H1 (cell line): Measurements from ENCODE around the gene TSEN34. TPM values are rescaled to one million over a fixed set of nuclear protein-coding genes. Genes with fewer than 3 reads are reported as not detected.
"Not testable (repeated sequence)": the region's sequence is repeated elsewhere in the genome, so short reads cannot be mapped to it uniquely, and the experiment has no call there.

Experiments
- CTCF ChIA-PET: fragments of 300-600 bp; sonication (Branson Sonifier 250); formaldehyde crosslinking; loops from one replicate; lab custom pipeline; 2021; ENCODE audit not compliant: partially characterized antibody; lab: Charles Lee
- POLR2A ChIA-PET: fragments of 300-600 bp; sonication (Branson Sonifier 250); formaldehyde crosslinking; loops from one replicate; lab custom pipeline; 2021; ENCODE audit warnings: inconsistent platforms; ENCODE audit not compliant: partially characterized antibody; lab: Charles Lee
- DNase-seq, 2 experiments: peaks; one replicate each; pipeline versions ENCODE4 v3.0.0 to v3.0.0-alpha.2; 2010 to 2022; ENCODE audit warnings: low spot score in 2 of 2, low read depth in 1 of 2, mixed read lengths in 1 of 2
- FAIRE-seq: peaks from 2 replicates; lab custom pipeline; 2011; peaks lifted over from hg19 to GRCh38; lab: Jason Lieb, UNC
- H2AFZ ChIP-seq: 2 replicates; pipeline ENCODE4 v1.8.1; 2012; ENCODE audit warnings: low read length, inconsistent platforms
- H2AK5ac ChIP-seq: 2 replicates; pipeline ENCODE4 v1.6.1; 2013; ENCODE audit warnings: low read depth, low read length
- H2BK120ac ChIP-seq: replicated peaks from 2 replicates; pipeline ENCODE3; 2013; ENCODE audit warnings: low read depth, low read length, inconsistent platforms
- H2BK12ac ChIP-seq: 2 replicates; pipeline ENCODE4 v1.6.1; 2013; ENCODE audit warnings: low read depth, low read length
- H2BK15ac ChIP-seq: 2 replicates; pipeline ENCODE4 v1.6.1; 2013; ENCODE audit warnings: low read length
- H2BK20ac ChIP-seq: 2 replicates; pipeline ENCODE4 v1.6.1; 2013; ENCODE audit warnings: low read length
- H2BK5ac ChIP-seq: 2 replicates; pipeline ENCODE4 v1.6.1; 2013; ENCODE audit warnings: low read depth, low read length
- H3K14ac ChIP-seq: 2 replicates; pipeline ENCODE4 v1.6.1; 2013; ENCODE audit warnings: inconsistent platforms; ENCODE audit not compliant: insufficient read length
- H3K18ac ChIP-seq: 2 replicates; pipeline ENCODE4 v1.6.1; 2013; ENCODE audit warnings: low read length; ENCODE audit errors: extremely low read depth
- H3K23ac ChIP-seq: 2 replicates; pipeline ENCODE4 v1.6.1; 2013; ENCODE audit warnings: inconsistent platforms; ENCODE audit not compliant: insufficient read length
- H3K23me2 ChIP-seq: 2 replicates; pipeline ENCODE4 v1.6.1; 2013; ENCODE audit warnings: low read depth, low read length
- H3K27ac ChIP-seq: 2 replicates; pipeline ENCODE4 v1.6.1; 2011; ENCODE audit warnings: low read depth, low read length, inconsistent platforms
- H3K27me3 ChIP-seq, 4 experiments: replicated peaks in 1 of 4; 1 replicate in 1 of 4; 2 replicates in 3 of 4; pipeline versions ENCODE4 v1.6.1 to v1.8.1; 2011 to 2013; ENCODE audit warnings: low read length in 3 of 4, mild to moderate bottlenecking in 3 of 4, inconsistent platforms in 2 of 4, mixed read lengths in 2 of 4, moderate library complexity in 1 of 4; ENCODE audit not compliant: control insufficient read depth in 3 of 4, insufficient read depth in 3 of 4; ENCODE audit errors: extremely low read depth in 1 of 4
- H3K36me3 ChIP-seq, 4 experiments: 2 replicates each; pipeline versions ENCODE4 v1.6.1 to v1.8.1; 2011 to 2013; ENCODE audit warnings: mild to moderate bottlenecking in 4 of 4, low read length in 3 of 4, moderate library complexity in 2 of 4, control low read depth in 1 of 4, inconsistent platforms in 1 of 4; ENCODE audit not compliant: insufficient read depth in 4 of 4, control insufficient read depth in 2 of 4
- H3K4ac ChIP-seq: replicated peaks from 2 replicates; pipeline ENCODE3; 2013; ENCODE audit warnings: low read length, low read depth, mixed read lengths, inconsistent platforms; ENCODE audit not compliant: insufficient read length
- H3K4me1 ChIP-seq, 4 experiments: replicated peaks in 1 of 4; 1 replicate in 1 of 4; 2 replicates in 3 of 4; pipeline versions ENCODE4 v1.6.1 to v1.8.1; 2011 to 2013; ENCODE audit warnings: low read length in 3 of 4, inconsistent platforms in 2 of 4, mixed read lengths in 1 of 4; ENCODE audit not compliant: insufficient read depth in 4 of 4, control insufficient read depth in 3 of 4
- H3K4me2 ChIP-seq, 2 experiments: 2 replicates each; pipeline versions ENCODE4 v1.6.1 to v1.8.1; 2011 to 2013; ENCODE audit warnings: low read depth in 2 of 2, low read length in 2 of 2, control low read depth in 1 of 2, inconsistent platforms in 1 of 2, mild to moderate bottlenecking in 1 of 2; ENCODE audit not compliant: insufficient read depth in 1 of 2
- H3K4me3 ChIP-seq, 4 experiments: fragments of 200-600, 300-600 bp in 1 of 4; sonication (generic), shearing (Covaris generic), sonication (Bioruptor Twin) in 1 of 4; 2 replicates each; pipeline versions ENCODE4 v1.5.1 to v1.8.1; 2011 to 2016; ENCODE audit warnings: low read length in 4 of 4, low read depth in 3 of 4, control low read depth in 2 of 4, inconsistent platforms in 2 of 4, mild to moderate bottlenecking in 2 of 4, mixed read lengths in 1 of 4, moderate library complexity in 1 of 4; ENCODE audit not compliant: insufficient read depth in 2 of 4; ENCODE audit errors: extremely low read depth in 1 of 4
- H3K56ac ChIP-seq: replicated peaks from 2 replicates; pipeline ENCODE3; 2013; ENCODE audit warnings: low read depth, mild to moderate bottlenecking, mixed read lengths, low read length, inconsistent platforms; ENCODE audit not compliant: insufficient read length
- H3K79me1 ChIP-seq: 2 replicates; pipeline ENCODE4 v1.6.1; 2013; ENCODE audit warnings: low read depth, low read length, control low read depth
- H3K79me2 ChIP-seq, 2 experiments: 2 replicates each; pipeline versions ENCODE4 v1.6.1 to v1.8.1; 2012 to 2013; ENCODE audit warnings: low read length in 2 of 2, mild to moderate bottlenecking in 2 of 2, inconsistent platforms in 1 of 2; ENCODE audit not compliant: insufficient read depth in 2 of 2, control insufficient read depth in 1 of 2
- H3K9ac ChIP-seq, 4 experiments: replicated peaks in 1 of 4; 1 replicate in 1 of 4; 2 replicates in 3 of 4; pipeline versions ENCODE4 v1.6.1 to v1.8.1; 2011 to 2013; ENCODE audit warnings: low read depth in 3 of 4, low read length in 3 of 4, control low read depth in 2 of 4, mild to moderate bottlenecking in 2 of 4, moderate library complexity in 2 of 4, inconsistent platforms in 1 of 4; ENCODE audit errors: extremely low read depth in 1 of 4
- H3K9me3 ChIP-seq, 2 experiments: 2 replicates each; pipeline versions ENCODE4 v1.6.1 to v1.8.1; 2012 to 2013; ENCODE audit warnings: mild to moderate bottlenecking in 2 of 2, moderate library complexity in 2 of 2, control low read depth in 1 of 2, inconsistent platforms in 1 of 2, low read depth in 1 of 2, low read length in 1 of 2, mixed read lengths in 1 of 2; ENCODE audit not compliant: insufficient read depth in 2 of 2
- H4K20me1 ChIP-seq, 2 experiments: replicated peaks in 1 of 2; 2 replicates each; pipeline versions ENCODE3 to v1.8.1; 2011 to 2013; ENCODE audit warnings: inconsistent platforms in 2 of 2, low read length in 2 of 2, mild to moderate bottlenecking in 1 of 2; ENCODE audit not compliant: insufficient read depth in 2 of 2, control insufficient read depth in 1 of 2
- H4K5ac ChIP-seq: 2 replicates; pipeline ENCODE4 v1.6.1; 2013; ENCODE audit warnings: low read length, low read depth, mixed read lengths, inconsistent platforms; ENCODE audit not compliant: insufficient read length
- H4K8ac ChIP-seq: 2 replicates; pipeline ENCODE4 v1.8.0; 2013; ENCODE audit warnings: mild to moderate bottlenecking, moderate library complexity, low read length, inconsistent platforms; ENCODE audit not compliant: insufficient read depth; ENCODE audit errors: extremely low read depth
- H4K91ac ChIP-seq: replicated peaks from 2 replicates; pipeline ENCODE3; 2013; ENCODE audit warnings: low read length, mixed read lengths, inconsistent platforms; ENCODE audit not compliant: insufficient read length
- POLR2A ChIP-seq, 2 experiments: IDR thresholded peaks; 1 replicate in 1 of 2; 2 replicates in 1 of 2; pipeline ENCODE4 v1.6.1; 2011; ENCODE audit warnings: low read depth in 2 of 2, low read length in 2 of 2, mild to moderate bottlenecking in 2 of 2; ENCODE audit errors: control extremely low read depth in 1 of 2
- WGBS, 2 experiments: shearing (Covaris generic) in 1 of 2; methylation state at CpG; one replicate each; pipeline versions ENCODE4 v1.1.6 to v1.1.7; 2013 to 2015; ENCODE audit warnings: low lambda C conversion rate in 2 of 2, mixed read lengths in 2 of 2, inconsistent platforms in 1 of 2, low coverage in 1 of 2, missing lambda C conversion rate in 1 of 2; ENCODE audit not compliant: insufficient replicate concordance in 2 of 2, insufficient coverage in 1 of 2, insufficient read length in 1 of 2; ENCODE audit errors: extremely low coverage in 1 of 2, missing lambda C conversion rate in 1 of 2; 5-methylcytosine and 5-hydroxymethylcytosine counted together
- polyA plus RNA-seq, 7 experiments: library from polyadenylated mRNA; depleted of rRNA in 3 of 7; stranded (reverse) in 5 of 7; unstranded in 2 of 7; fragments of >200 nt in 5 of 7; fragments of 200-250 nt in 2 of 7; gene quantifications; 1 replicate in 5 of 7; 2 replicates in 1 of 7; 4 replicates in 1 of 7; pipeline versions ENCODE4 v1.2.1 to v1.2.3, GENCODE V29; 2011 to 2013; ENCODE audit warnings: missing spikeins in 2 of 7, mixed read lengths in 2 of 7
- total RNA-seq: library from RNA; stranded (reverse); fragmentation: NEBNext Ultra II Directional; extraction: Animal tissue kit (Norgen Biotek cat#: 25700); gene quantifications from 2 replicates; pipeline ENCODE4 v1.2.1, GENCODE V29; 2021

The TSEN34 gene
- total and polyA plus RNA-seq, 2 of the 8 experiments (the other 6 are each of a cell fraction or from before 2014, with no cell fraction given) = 22.5 to 52.3 TPM

- H3K14ac ChIP-seq, H3K9me3 ChIP-seq, H3K4me3 ChIP-seq, H2BK12ac ChIP-seq, FAIRE-seq, H3K9ac ChIP-seq, H4K91ac ChIP-seq, H2AFZ ChIP-seq, H3K56ac ChIP-seq, H2AK5ac ChIP-seq, H3K23ac ChIP-seq, H4K5ac ChIP-seq, H3K27ac ChIP-seq, DNase-seq, H2BK5ac ChIP-seq, H2BK20ac ChIP-seq, H3K18ac ChIP-seq, H3K4ac ChIP-seq, H3K27me3 ChIP-seq, CTCF ChIA-PET, H2BK120ac ChIP-seq, H3K4me2 ChIP-seq, H4K8ac ChIP-seq, H2BK15ac ChIP-seq: not testable (repeated sequence)
- H3K36me3 ChIP-seq = peaks cover 45 to 62% (median 58%) of the 10 kb centered on the region in 4 experiments
- peaks cover 12 to 22% (median 18%) of the 10 kb centered on the region in 4 experiments for H3K4me1 ChIP-seq
- H4K20me1 ChIP-seq = peaks cover 53 to 55% of the 10 kb centered on the region in 2 experiments
- H3K79me2 ChIP-seq = peaks cover 20 to 48% of the 10 kb centered on the region in 2 experiments
- WGBS, 2 experiments = 92% methylated on average over 23 of the region's 23 CpGs; no CpG with 5 or more reads in 1 of the 2 experiments
- peaks cover 21% of the 10 kb centered on the region for H3K79me1 ChIP-seq
- POLR2A ChIA-PET = interaction anchor here (1.0 to 23.4 kb wide), 14 partner anchors 10 to 229 kb away, joined by 3 to 909 read pairs (median 7); partner anchors contain the start of genes CNOT3, LILRB3, MBOAT7 and RPS9
- peaks cover 13% of the 10 kb centered on the region for H3K23me2 ChIP-seq
- TF ChIP-seq POLR2A (IDR thresholded peaks at IDR 0.05; ENCODE audit: control extremely low read depth in 1 of 2, low read depth in 2 of 2, low read length in 2 of 2) = peak in 1 of 2 experiments; percentile 14; a peak in 1 of 3 replicates
Measured at GRCh38 chr19:54207193-54207592, 16.1 kb downstream of the TSEN34 start.
